ENCODE measurements around the gene IAPP. TPM values are rescaled to one million over a fixed set of nuclear protein-coding genes. Genes with fewer than 3 reads are reported as not detected.

IAPP gene
- total and polyA plus RNA-seq, 9 of the 15 experiments (the other 6 are each of a cell fraction or from before 2014, with no cell fraction given): not detected

DNA sequence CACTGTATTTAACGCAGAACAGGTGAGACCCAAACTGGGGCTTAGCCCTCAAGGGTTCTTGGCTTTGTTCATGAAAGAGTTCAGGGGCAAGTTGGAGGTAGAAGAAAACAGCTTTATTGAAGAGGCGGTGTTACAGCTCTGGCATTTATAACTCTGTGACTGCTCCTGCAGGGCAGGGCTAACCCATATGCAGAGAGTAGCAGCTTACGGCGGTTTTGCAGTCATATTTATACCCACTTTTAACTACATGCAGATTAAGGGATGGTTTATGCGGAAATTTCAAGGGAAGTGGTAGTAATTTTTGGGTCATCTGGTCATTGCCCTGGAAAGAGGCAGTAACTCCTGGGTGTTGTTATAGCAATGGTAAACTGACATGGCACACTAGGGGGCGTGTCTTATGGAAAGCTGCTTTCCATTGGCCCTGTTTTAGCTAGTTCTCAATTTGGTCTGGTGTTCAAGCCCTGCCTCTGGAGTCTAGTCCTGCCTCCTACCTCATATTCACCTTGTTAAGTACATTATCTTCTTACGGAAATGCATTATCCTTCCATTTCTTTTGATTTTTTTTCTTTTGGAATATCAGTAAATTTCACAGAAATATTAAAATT lies 1.8 kb upstream of the IAPP start:
- H3K9me3 ChIP-seq (replicated peaks; ENCODE audit: control insufficient read depth, insufficient read depth, low read depth, low read length): no peaks in the 10 kb centered on the region
- no peaks in the 10 kb centered on the region for H3K27me3 ChIP-seq (ENCODE audit: control insufficient read depth in 2 of 2, insufficient read depth in 2 of 2, low read length in 2 of 2)
- no peak overlapping the region for H3K9ac ChIP-seq (ENCODE audit: insufficient read depth in 1 of 2, low read depth in 2 of 2, low read length in 2 of 2)
- no TSS peak for BruUV-seq (replicated peaks)
- in situ Hi-C loops (cut with MboI) (no loop called here), intact Hi-C loops (cut with micrococcal nuclease) (no loop called here)
- TF ChIP-seq RFX1 (IDR thresholded peaks at IDR 0.05): peak; percentile 60
- no peak for TF ChIP-seq ETV5 (CRISPR knock-in tag; IDR thresholded peaks at IDR 0.05; ENCODE audit: low read depth)
- TF ChIP-seq, protein P1, sequence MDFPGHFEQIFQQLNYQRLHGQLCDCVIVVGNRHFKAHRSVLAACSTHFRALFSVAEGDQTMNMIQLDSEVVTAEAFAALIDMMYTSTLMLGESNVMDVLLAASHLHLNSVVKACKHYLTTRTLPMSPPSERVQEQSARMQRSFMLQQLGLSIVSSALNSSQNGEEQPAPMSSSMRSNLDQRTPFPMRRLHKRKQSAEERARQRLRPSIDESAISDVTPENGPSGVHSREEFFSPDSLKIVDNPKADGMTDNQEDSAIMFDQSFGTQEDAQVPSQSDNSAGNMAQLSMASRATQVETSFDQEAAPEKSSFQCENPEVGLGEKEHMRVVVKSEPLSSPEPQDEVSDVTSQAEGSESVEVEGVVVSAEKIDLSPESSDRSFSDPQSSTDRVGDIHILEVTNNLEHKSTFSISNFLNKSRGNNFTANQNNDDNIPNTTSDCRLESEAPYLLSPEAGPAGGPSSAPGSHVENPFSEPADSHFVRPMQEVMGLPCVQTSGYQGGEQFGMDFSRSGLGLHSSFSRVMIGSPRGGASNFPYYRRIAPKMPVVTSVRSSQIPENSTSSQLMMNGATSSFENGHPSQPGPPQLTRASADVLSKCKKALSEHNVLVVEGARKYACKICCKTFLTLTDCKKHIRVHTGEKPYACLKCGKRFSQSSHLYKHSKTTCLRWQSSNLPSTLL (IDR thresholded peaks at IDR 0.05): peak; percentile 68; the same call in 1 of the 2 replicates
- no peak for TF ChIP-seq NRF1 (conservative IDR thresholded peaks at IDR 0.05 in 1 of 2, IDR thresholded peaks at IDR 0.05 in 1 of 2)
- no peak for TF ChIP-seq ZNF57 (CRISPR knock-in tag; IDR thresholded peaks at IDR 0.05)
- TF ChIP-seq KDM5B (IDR thresholded peaks at IDR 0.05; ENCODE audit: insufficient replicate concordance, low read depth, low read length): no peak
- TF ChIP-seq, protein P2, sequence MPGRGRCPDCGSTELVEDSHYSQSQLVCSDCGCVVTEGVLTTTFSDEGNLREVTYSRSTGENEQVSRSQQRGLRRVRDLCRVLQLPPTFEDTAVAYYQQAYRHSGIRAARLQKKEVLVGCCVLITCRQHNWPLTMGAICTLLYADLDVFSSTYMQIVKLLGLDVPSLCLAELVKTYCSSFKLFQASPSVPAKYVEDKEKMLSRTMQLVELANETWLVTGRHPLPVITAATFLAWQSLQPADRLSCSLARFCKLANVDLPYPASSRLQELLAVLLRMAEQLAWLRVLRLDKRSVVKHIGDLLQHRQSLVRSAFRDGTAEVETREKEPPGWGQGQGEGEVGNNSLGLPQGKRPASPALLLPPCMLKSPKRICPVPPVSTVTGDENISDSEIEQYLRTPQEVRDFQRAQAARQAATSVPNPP (IDR thresholded peaks at IDR 0.05; ENCODE audit: borderline replicate concordance, insufficient read depth, insufficient read length): no peak
- peak; percentile 86 for TF ChIP-seq HINFP (tag; conservative IDR thresholded peaks at IDR 0.05; ENCODE audit: low read depth)
- TF ChIP-seq HNRNPK (IDR thresholded peaks at IDR 0.05; ENCODE audit: low read depth, low read length, poor library complexity, severe bottlenecking): no peak
- no peak for TF ChIP-seq ARID2 (IDR thresholded peaks at IDR 0.05)
- TF ChIP-seq, protein P3, sequence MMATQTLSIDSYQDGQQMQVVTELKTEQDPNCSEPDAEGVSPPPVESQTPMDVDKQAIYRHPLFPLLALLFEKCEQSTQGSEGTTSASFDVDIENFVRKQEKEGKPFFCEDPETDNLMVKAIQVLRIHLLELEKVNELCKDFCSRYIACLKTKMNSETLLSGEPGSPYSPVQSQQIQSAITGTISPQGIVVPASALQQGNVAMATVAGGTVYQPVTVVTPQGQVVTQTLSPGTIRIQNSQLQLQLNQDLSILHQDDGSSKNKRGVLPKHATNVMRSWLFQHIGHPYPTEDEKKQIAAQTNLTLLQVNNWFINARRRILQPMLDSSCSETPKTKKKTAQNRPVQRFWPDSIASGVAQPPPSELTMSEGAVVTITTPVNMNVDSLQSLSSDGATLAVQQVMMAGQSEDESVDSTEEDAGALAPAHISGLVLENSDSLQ (IDR thresholded peaks at IDR 0.05): peak; percentile 68
- no peak for TF ChIP-seq EZH2 (IDR thresholded peaks at IDR 0.05; ENCODE audit: borderline replicate concordance, low read depth, low read length)
- TF ChIP-seq POLR2B (IDR thresholded peaks at IDR 0.05; ENCODE audit: low read depth, partially characterized antibody): no peak
- TF ChIP-seq RAD21 (CRISPR knock-in tag; conservative IDR thresholded peaks at IDR 0.05 in 1 of 2, IDR thresholded peaks at IDR 0.05 in 1 of 2): 0 out of 4 replicates have a peak, but pooled peaks of 1 of the 2 experiments have one; percentile 7
- no peaks in the 10 kb centered on the region for H3K4me1 ChIP-seq (replicated peaks in 1 of 2; ENCODE audit: control insufficient read depth in 2 of 2, insufficient read depth in 2 of 2, low read length in 2 of 2)
- ChIA-PET POLR2A (no interaction called here), CTCF (ENCODE audit: low intra/inter-chr PET ratio) (no interaction called here)
- no peaks in the 10 kb centered on the region for H3K36me3 ChIP-seq (ENCODE audit: control insufficient read depth, insufficient read depth, low read length)
- H2AFZ ChIP-seq (ENCODE audit: low read depth, low read length): no peak overlapping the region
- no peak overlapping the region for H3K27ac ChIP-seq (ENCODE audit: extremely low read depth, low read depth, low read length)
- H3K9me1 ChIP-seq (ENCODE audit: control insufficient read depth, insufficient read depth, low read length): no peaks in the 10 kb centered on the region
- no peak overlapping the region for H3K4me3 ChIP-seq
- DNase-seq (ENCODE audit: extremely low read depth in 1 of 4, low spot score in 3 of 4): peak in 1 of 4 experiments; percentile 17
- no peak overlapping the region for H3K4me2 ChIP-seq (ENCODE audit: insufficient read depth, low read length)
- peak; percentile 58; the same call in 2 of the 3 replicates for ATAC-seq
- H3K79me2 ChIP-seq (ENCODE audit: control insufficient read depth, insufficient read depth, low read length): no peaks in the 10 kb centered on the region
- FAIRE-seq: no peak
- WGBS (ENCODE audit: insufficient coverage, low coverage, missing lambda C conversion rate): 68% methylated on average over 7 of the region's 7 CpGs
- H4K20me1 ChIP-seq (replicated peaks; ENCODE audit: control insufficient read depth, insufficient read depth, low read length): no peaks in the 10 kb centered on the region
